ENCODE results near the gene CIPC.

DNA sequence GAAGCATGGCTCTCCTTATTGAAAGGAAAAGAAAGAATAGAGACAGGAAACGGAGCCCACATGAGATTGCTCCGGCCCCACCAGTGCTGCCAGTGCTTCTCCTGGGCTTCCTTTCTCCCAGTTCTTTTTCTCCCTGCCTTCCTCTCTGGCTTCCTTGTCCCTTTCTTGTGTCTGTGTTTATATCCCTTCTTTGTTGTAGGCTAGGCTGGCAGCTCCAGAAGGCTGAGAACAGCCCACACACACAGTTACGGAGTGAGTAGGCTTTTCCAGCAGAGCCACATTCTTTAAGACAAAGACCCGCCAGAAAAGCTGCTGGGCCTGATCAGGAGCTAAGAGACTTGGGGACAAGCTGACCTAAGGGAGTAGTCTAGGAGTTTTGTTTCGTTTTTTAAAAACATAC lies 13.0 kb downstream of the CIPC start:
- no peak for TF ChIP-seq EZH2phosphoT487 (IDR thresholded peaks at IDR 0.05)
- TF ChIP-seq, protein P1, sequence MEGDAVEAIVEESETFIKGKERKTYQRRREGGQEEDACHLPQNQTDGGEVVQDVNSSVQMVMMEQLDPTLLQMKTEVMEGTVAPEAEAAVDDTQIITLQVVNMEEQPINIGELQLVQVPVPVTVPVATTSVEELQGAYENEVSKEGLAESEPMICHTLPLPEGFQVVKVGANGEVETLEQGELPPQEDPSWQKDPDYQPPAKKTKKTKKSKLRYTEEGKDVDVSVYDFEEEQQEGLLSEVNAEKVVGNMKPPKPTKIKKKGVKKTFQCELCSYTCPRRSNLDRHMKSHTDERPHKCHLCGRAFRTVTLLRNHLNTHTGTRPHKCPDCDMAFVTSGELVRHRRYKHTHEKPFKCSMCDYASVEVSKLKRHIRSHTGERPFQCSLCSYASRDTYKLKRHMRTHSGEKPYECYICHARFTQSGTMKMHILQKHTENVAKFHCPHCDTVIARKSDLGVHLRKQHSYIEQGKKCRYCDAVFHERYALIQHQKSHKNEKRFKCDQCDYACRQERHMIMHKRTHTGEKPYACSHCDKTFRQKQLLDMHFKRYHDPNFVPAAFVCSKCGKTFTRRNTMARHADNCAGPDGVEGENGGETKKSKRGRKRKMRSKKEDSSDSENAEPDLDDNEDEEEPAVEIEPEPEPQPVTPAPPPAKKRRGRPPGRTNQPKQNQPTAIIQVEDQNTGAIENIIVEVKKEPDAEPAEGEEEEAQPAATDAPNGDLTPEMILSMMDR (IDR thresholded peaks at IDR 0.05): no peak

Data from neural progenitor cell (in vitro differentiated cells).